ENCODE data around the gene PACRG.

The PACRG gene

GRCh38 chr6:163319609-163320366, 592.0 kb downstream of the PACRG start:
- no peak for DNase-seq (ENCODE audit: low read depth)
- H3K4me3 ChIP-seq (ENCODE audit: low read depth, low read length): no peak overlapping the region
- no peak for TF ChIP-seq MYC (IDR thresholded peaks at IDR 0.05; ENCODE audit: low read depth, low read length)
- TF ChIP-seq POLR2A (IDR thresholded peaks at IDR 0.05; ENCODE audit: extremely low read depth, insufficient read length): no peak
- TF ChIP-seq, protein P1, sequence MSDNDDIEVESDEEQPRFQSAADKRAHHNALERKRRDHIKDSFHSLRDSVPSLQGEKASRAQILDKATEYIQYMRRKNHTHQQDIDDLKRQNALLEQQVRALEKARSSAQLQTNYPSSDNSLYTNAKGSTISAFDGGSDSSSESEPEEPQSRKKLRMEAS (IDR thresholded peaks at IDR 0.05; ENCODE audit: low read depth, low read length): no peak
- TF ChIP-seq, protein P2, sequence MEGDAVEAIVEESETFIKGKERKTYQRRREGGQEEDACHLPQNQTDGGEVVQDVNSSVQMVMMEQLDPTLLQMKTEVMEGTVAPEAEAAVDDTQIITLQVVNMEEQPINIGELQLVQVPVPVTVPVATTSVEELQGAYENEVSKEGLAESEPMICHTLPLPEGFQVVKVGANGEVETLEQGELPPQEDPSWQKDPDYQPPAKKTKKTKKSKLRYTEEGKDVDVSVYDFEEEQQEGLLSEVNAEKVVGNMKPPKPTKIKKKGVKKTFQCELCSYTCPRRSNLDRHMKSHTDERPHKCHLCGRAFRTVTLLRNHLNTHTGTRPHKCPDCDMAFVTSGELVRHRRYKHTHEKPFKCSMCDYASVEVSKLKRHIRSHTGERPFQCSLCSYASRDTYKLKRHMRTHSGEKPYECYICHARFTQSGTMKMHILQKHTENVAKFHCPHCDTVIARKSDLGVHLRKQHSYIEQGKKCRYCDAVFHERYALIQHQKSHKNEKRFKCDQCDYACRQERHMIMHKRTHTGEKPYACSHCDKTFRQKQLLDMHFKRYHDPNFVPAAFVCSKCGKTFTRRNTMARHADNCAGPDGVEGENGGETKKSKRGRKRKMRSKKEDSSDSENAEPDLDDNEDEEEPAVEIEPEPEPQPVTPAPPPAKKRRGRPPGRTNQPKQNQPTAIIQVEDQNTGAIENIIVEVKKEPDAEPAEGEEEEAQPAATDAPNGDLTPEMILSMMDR (IDR thresholded peaks at IDR 0.05; ENCODE audit: low read depth, low read length): no peak

GRCh38 chr6:163320402-163320801, 592.6 kb downstream of the PACRG start:
- DNase-seq (ENCODE audit: low read depth): no peak
- no peak overlapping the region for H3K4me3 ChIP-seq (ENCODE audit: low read depth, low read length)
- TF ChIP-seq, protein P1 (IDR thresholded peaks at IDR 0.05; ENCODE audit: low read depth, low read length): no peak
- TF ChIP-seq, protein P2 (IDR thresholded peaks at IDR 0.05; ENCODE audit: low read depth, low read length): no peak
- no peak for TF ChIP-seq MYC (IDR thresholded peaks at IDR 0.05; ENCODE audit: low read depth, low read length)

DNA sequence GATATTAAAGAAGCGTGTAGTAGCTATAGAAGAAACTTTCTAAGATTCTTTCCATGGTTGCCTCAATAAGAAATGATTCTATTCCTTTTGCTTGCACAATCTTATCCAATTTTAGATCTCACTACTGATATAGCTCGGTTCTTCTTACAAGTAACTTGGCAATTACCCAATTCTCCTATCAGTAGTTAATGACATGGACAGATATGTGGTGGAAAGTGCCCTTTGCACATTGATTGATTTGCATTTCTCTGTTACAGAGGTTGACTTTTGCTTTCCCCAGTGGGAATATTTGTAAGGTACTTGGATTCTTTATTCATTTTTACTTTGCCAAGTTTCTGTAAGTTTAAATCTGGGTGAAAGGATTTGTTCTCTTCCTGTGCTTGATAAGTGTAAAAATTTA, 593.0 kb downstream of the PACRG start:
- DNase-seq (ENCODE audit: low read depth): no peak
- no peak overlapping the region for H3K4me3 ChIP-seq (ENCODE audit: low read depth, low read length)
- TF ChIP-seq, protein P2 (IDR thresholded peaks at IDR 0.05; ENCODE audit: low read depth, low read length): no peak
- TF ChIP-seq POLR2A (IDR thresholded peaks at IDR 0.05; ENCODE audit: extremely low read depth, insufficient read length): no peak
- TF ChIP-seq MYC (IDR thresholded peaks at IDR 0.05; ENCODE audit: low read depth, low read length): no peak
- TF ChIP-seq, protein P1 (IDR thresholded peaks at IDR 0.05; ENCODE audit: low read depth, low read length): no peak

DNA sequence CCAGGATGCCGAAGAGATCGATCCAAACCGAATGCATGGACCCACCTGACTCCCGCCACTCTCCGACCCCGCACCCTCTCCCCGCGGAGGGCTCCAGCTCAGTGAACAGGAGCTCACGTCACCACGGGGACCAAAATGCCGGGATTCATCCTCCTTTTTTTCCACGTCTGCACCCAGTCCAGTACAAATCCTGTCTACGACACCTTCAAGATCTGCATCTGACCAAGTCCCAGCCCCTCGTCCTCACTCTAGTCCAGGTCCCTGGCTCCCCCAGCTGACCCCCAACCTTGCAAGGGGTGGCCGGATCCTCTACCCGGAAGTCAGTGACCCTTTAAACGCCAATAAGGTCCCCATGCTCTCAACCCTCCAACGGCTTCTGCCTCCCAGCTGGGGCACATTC, 593.9 kb downstream of the PACRG start:
- TF ChIP-seq, protein P1 (IDR thresholded peaks at IDR 0.05; ENCODE audit: low read depth, low read length): no peak
- no peak for TF ChIP-seq MYC (IDR thresholded peaks at IDR 0.05; ENCODE audit: low read depth, low read length)
- TF ChIP-seq, protein P2 (IDR thresholded peaks at IDR 0.05; ENCODE audit: low read depth, low read length): no peak
- TF ChIP-seq POLR2A (IDR thresholded peaks at IDR 0.05; ENCODE audit: extremely low read depth, insufficient read length): no peak
- DNase-seq (ENCODE audit: low read depth): no peak
- no peak overlapping the region for H3K4me3 ChIP-seq (ENCODE audit: low read depth, low read length)

- TF ChIP-seq, protein P2 (IDR thresholded peaks at IDR 0.05; ENCODE audit: low read depth, low read length): no peak
- no peak for TF ChIP-seq POLR2A (IDR thresholded peaks at IDR 0.05; ENCODE audit: extremely low read depth, insufficient read length)
- TF ChIP-seq MYC (IDR thresholded peaks at IDR 0.05; ENCODE audit: low read depth, low read length): no peak
- TF ChIP-seq, protein P1 (IDR thresholded peaks at IDR 0.05; ENCODE audit: low read depth, low read length): no peak
- H3K4me3 ChIP-seq (ENCODE audit: low read depth, low read length): no peak overlapping the region
- DNase-seq (ENCODE audit: low read depth): no peak
These were observed 595.5 kb downstream of the PACRG start for GRCh38 chr6:163323274-163323673.

Measured in NB4 (cell line).